Activated CD8-positive, alpha-beta T cell treated with anti-CD3 and anti-CD28 coated beads for 36 hours (primary cell): Measurements from ENCODE around the gene SLC6A13. TPM values are rescaled to one million over a fixed set of nuclear protein-coding genes. Genes with fewer than 3 reads are reported as not detected.

Source experiments
- ATAC-seq: fragments of 200-7000 bp; cut with Tn5 transposase; one replicate; pipeline ENCODE4 v1.10.0; 2021; ENCODE audit warnings: mild to moderate bottlenecking, moderate library complexity
- CTCF ChIA-PET: fragments of 350-600 bp; sonication (Branson Sonifier 250); formaldehyde crosslinking; loops from one replicate; lab custom pipeline; 2021; ENCODE audit warnings: antibody characterized with exemption; lab: Charles Lee
- POLR2A ChIA-PET: fragments of 350-600 bp; sonication (Branson Sonifier 250); formaldehyde crosslinking; loops from one replicate; lab custom pipeline; 2021; ENCODE audit warnings: antibody characterized with exemption; lab: Charles Lee
- DNase-seq: peaks from one replicate; pipeline ENCODE4 v3.0.0-alpha.2; 2020
- H3K27ac Mint-ChIP-seq: one replicate; pipeline ENCODE4 v1.8.0; 2021; ENCODE audit warnings: mild to moderate bottlenecking, mixed read lengths
- H3K27me3 Mint-ChIP-seq: one replicate; pipeline ENCODE4 v1.8.0; 2021; ENCODE audit warnings: mixed read lengths
- H3K36me3 Mint-ChIP-seq: one replicate; pipeline ENCODE4 v1.8.0; 2021; ENCODE audit warnings: low read depth, mixed read lengths
- H3K4me1 Mint-ChIP-seq: one replicate; pipeline ENCODE4 v1.8.0; 2021; ENCODE audit warnings: low read depth, mixed read lengths
- H3K4me3 Mint-ChIP-seq: one replicate; pipeline ENCODE4 v1.8.0; 2021; ENCODE audit warnings: mild to moderate bottlenecking, moderate library complexity, mixed read lengths
- H3K9me3 Mint-ChIP-seq: one replicate; pipeline ENCODE4 v1.8.0; 2021; ENCODE audit warnings: mixed read lengths
- CTCF ChIP-seq: fragments of 200-600 bp; IDR thresholded peaks from one replicate; pipeline ENCODE4 v1.8.0; 2022; ENCODE audit warnings: antibody characterized with exemption, mild to moderate bottlenecking
- intact Hi-C: fragments of 100-400 bp; cut with micrococcal nuclease; formaldehyde crosslinking; loops from one replicate; pipeline ENCODE4 v1.10.0; 2022
- total RNA-seq, 2 experiments: library from RNA; stranded (reverse); gene quantifications; one replicate each; pipeline ENCODE4 v1.2.3, GENCODE V29; 2021

The SLC6A13 gene
- total RNA-seq, 2 experiments from 2014 or later, result not detected

GRCh38 chr12:180445-180844, 82.2 kb downstream of the SLC6A13 start:
- ATAC-seq, result peak; percentile 24
- Mint-ChIP-seq H3K9me3 (no peaks in the 10 kb centered on the region), H3K4me1 (peaks cover 7% of the 10 kb centered on the region), H3K27ac (no peak overlapping the region), H3K4me3 (no peak overlapping the region), H3K36me3 (no peaks in the 10 kb centered on the region), H3K27me3 (peaks cover 8% of the 10 kb centered on the region)
- peak; percentile 15 for DNase-seq
- intact Hi-C loops, result no loop called here
- ChIA-PET CTCF (interaction anchor here (1.9 kb wide), 1 partner anchor 39 kb away, joined by 6 read pairs; no protein-coding TSS in a partner anchor), POLR2A (no interaction called here)
- TF ChIP-seq CTCF, result no peak

GRCh38 chr12:179885-180284, 82.8 kb downstream of the SLC6A13 start:
- POLR2A ChIA-PET, result no interaction called here
- Mint-ChIP-seq H3K27me3 (peaks cover 7% of the 10 kb centered on the region), H3K4me3 (no peak overlapping the region), H3K27ac (no peak overlapping the region), H3K4me1 (peaks cover 7% of the 10 kb centered on the region), H3K36me3 (no peaks in the 10 kb centered on the region), H3K9me3 (no peaks in the 10 kb centered on the region)
- no peak for DNase-seq
- intact Hi-C loops, result no loop called here
- TF ChIP-seq CTCF, result no peak
- CTCF ChIA-PET, result interaction anchor here (0.8 to 1.9 kb wide), 2 partner anchors 34 to 40 kb away, joined by 3 to 6 read pairs; partner anchors contain the start of gene SLC6A12
- ATAC-seq, result no peak

GRCh38 chr12:179131-179884, 83.3 kb downstream of the SLC6A13 start:
- CTCF ChIA-PET, result interaction anchor here (0.8 to 1.9 kb wide), 2 partner anchors 34 to 41 kb away, joined by 3 to 6 read pairs; partner anchors contain the start of gene SLC6A12
- Mint-ChIP-seq H3K27me3 (peaks cover 6% of the 10 kb centered on the region), H3K9me3 (no peaks in the 10 kb centered on the region), H3K27ac (no peak overlapping the region), H3K36me3 (no peaks in the 10 kb centered on the region), H3K4me3 (no peak overlapping the region), H3K4me1 (peaks cover 7% of the 10 kb centered on the region)
- intact Hi-C loops, result no loop called here
- TF ChIP-seq CTCF, result no peak
- ATAC-seq (no peak), DNase-seq (no peak)
- POLR2A ChIA-PET, result interaction anchor here (1.5 kb wide), 1 partner anchor 11 kb away, joined by 4 read pairs; no protein-coding TSS in a partner anchor

GRCh38 chr12:178829-179109, 83.9 kb downstream of the SLC6A13 start:
- H3K36me3 Mint-ChIP-seq, result no peaks in the 10 kb centered on the region
- H3K27me3 Mint-ChIP-seq, result peaks cover 6% of the 10 kb centered on the region
- H3K4me1 Mint-ChIP-seq, result peaks cover 7% of the 10 kb centered on the region
- no peak for DNase-seq
- intact Hi-C loops, result no loop called here
- TF ChIP-seq CTCF, result no peak
- ChIA-PET POLR2A (interaction anchor here (1.5 kb wide), 1 partner anchor 12 kb away, joined by 4 read pairs; no protein-coding TSS in a partner anchor), CTCF (no interaction called here)
- no peaks in the 10 kb centered on the region for H3K9me3 Mint-ChIP-seq
- ATAC-seq, result no peak
- no peak overlapping the region for H3K4me3 Mint-ChIP-seq
- no peak overlapping the region for H3K27ac Mint-ChIP-seq
